SKM-1 treated with dmso at 0.1 percent for 144 hours (cell line): ENCODE measurements around the gene F11.
"Not testable (repeated sequence)": the region's sequence is repeated elsewhere in the genome, so short reads cannot be mapped to it uniquely, and the experiment has no call there.

Experiments
- DNase-seq: peaks from one replicate; lab custom pipeline; 2025; ENCODE audit not compliant: unreplicated experiment; lab: John Stamatoyannopoulos, UW

Gene F11

DNA sequence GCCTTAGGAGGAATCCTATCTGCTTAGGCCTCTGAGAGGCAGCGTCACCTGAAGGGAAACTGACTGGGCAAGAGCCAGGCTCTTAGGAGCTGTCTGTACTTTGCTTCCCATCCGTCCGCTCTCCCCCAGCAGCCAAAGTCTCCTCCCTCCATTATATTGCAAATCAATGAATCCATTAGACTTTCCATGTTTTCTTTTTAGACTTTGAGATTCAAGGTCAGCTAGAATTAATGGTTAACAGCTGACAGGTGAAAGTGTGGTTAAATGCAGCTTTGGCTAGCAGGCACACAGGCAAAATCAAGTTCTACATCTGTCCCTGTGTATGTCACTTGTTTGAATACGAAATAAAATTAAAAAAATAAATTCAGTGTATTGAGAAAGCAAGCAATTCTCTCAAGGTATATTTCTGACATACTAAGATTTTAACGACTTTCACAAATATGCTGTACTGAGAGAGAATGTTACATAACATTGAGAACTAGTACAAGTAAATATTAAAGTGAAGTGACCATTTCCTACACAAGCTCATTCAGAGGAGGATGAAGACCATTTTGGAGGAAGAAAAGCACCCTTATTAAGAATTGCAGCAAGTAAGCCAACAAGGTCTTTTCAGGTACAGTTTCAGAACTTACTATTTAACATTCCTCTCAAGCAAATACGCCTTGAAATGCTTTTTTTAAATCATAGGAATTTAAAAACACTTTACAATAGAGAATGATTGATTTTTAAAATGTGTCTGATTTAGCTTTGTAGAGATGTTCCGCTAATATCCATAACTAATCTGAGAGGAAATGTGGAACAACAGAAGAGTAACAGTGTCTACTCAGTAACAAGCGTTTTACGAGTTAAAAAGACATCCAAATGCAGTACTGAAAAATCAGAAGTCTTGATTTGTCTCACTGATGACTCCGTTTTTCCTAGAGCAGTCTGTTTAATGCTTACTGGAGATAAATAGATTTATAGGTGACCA is at the start of gene F11:
Gene F11, plus strand, starts transcription at position 507 of the 970 bp plus-strand sequence. CDS start 948 bp downstream, outside the sequence.
- DNase-seq, result no peak

DNA sequence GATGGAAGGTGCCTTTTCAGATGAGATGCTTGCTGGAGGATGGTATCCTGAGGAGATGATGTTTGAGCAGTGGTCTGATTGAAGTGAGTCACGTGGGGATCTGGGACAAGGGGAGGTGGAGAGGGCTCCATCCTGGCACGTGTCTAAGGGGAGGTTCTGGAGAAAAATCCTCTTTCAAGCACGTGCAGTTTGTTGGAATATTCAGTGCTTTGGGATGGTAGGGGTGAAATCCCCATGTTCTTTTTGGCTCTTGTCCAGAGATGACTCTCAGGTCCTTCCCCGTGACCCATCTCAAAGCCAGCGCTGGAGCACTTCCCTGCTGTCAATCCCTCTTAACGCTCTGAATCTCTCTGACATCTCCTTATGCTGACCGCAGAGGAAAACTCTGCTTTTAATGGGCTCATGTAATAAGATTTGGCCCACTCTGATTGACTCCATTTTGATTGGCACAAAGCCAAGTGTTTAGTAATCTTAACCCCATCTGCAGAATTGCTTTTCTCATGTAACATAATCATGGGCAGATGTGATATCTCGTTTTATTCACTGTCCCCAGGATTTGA is 49.4 kb upstream of the F11 start:
- no peak for DNase-seq

GRCh38 chr4:186217733-186218293 is 48.2 kb upstream of the F11 start:
- DNase-seq, result no peak

DNA sequence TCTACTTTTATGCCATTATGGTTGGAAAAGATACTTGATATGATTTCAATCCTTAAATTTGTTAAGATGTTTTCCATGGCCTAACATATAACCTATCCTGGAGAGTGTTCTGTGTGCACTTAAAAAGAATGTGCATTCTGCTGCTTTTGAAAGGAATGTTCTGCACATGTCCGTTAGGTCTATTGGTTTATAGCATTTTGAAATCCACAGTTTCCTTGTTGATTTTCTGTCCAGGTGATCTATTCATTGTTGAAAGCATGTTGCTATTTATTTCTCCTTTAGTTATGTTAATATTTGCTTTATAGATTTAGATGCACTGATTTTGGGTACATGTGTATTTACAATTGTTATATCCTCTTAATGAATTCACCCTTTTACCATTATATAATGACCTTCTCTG is 44.4 kb upstream of the F11 start:
- DNase-seq, result no peak

GRCh38 chr4:186225848-186226247 is 40.1 kb upstream of the F11 start:
- no peak for DNase-seq

GRCh38 chr4:186226521-186227189 is 39.3 kb upstream of the F11 start:
- DNase-seq, result no peak

- DNase-seq, result no peak
These were observed 38.8 kb upstream of the F11 start, which contains the start of gene KLKB1 for GRCh38 chr4:186227221-186227620. TSS of gene KLKB1 (plus strand) at chr4:186227507. CDS start at chr4:186228196, 689 bp downstream.

GRCh38 chr4:186227744-186228513 is 38.1 kb upstream of the F11 start:
- DNase-seq, result no peak

GRCh38 chr4:186228514-186228894 is 37.5 kb upstream of the F11 start:
- DNase-seq, result no peak

- DNase-seq, result no peak
These were observed 31.6 kb upstream of the F11 start for GRCh38 chr4:186234367-186234766.

- no peak for DNase-seq
These were observed 29.9 kb upstream of the F11 start for GRCh38 chr4:186236126-186236525.

- no peak for DNase-seq
These were observed 25.5 kb upstream of the F11 start for GRCh38 chr4:186240452-186240847.

- peak; percentile 100 for DNase-seq
These were observed 25.0 kb upstream of the F11 start for GRCh38 chr4:186240848-186241491.

DNA sequence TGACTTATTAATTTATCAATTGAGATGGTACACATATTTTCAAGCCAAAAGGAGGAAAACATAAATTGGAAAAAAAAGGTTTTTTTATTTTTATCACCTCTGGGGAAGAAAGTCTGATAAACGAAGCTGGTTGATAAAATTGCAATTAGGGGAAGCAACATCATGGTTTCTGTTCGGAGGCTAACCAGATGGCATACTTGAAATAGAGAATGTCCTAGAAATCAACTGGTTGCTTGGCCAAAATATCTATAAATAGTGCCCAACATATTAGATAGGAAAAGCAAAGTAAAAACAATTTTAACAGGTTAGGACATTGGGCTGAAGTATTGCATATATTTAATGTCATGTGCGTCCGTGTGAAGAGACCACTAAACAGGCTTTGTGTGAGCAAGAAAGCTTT is 24.4 kb upstream of the F11 start:
- DNase-seq, result no peak

GRCh38 chr4:186242031-186242430 is 24.0 kb upstream of the F11 start:
- DNase-seq, result not testable (repeated sequence)

DNA sequence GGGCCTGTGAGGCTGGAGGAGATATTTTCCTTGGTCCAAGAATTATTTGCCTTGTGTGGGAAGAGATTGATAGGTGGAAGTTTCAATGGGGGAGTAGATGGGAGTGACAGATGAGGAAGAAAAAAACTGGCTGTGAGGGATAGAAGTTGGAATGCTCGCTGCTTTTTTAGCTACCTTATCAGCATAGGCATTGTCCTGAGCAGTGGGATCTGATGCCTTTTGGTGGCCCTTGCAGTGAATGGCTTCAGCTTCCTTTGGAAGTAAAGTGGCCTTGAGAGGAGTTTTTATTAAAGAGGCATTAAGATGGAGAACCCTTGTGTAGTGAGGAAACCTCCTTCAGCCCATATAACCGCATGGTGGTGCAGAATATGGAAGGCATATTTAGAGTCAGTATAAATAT is 22.7 kb upstream of the F11 start:
- no peak for DNase-seq

DNA sequence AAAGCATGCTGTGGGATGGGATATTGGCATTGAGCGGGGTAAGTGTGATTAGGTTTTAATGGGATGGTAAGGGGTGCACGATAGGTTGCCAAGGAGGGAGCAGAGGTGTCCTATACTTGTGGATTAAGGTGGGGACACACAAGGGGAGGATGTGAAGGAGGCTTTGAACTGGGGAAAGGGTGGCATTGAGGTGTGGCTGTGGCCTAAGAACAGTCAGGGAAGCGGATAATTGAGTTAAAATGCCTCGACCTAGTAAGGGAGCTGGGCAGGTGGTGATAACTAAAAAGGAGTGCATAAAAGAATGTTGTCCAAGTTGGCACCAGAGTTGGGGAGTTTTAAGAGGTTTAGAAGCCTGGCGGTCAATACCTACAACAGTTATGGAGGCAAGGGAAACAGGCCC is 21.2 kb upstream of the F11 start:
- no peak for DNase-seq

GRCh38 chr4:186247062-186247752 is 18.8 kb upstream of the F11 start:
- not testable (repeated sequence) for DNase-seq

- no peak for DNase-seq
These were observed 17.3 kb upstream of the F11 start for GRCh38 chr4:186248643-186249042.
